ENCODE data around the gene ZBTB43. TPM values are rescaled to one million over a fixed set of nuclear protein-coding genes. Genes with fewer than 3 reads are reported as not detected.
"Not testable (repeated sequence)": the region's sequence is repeated elsewhere in the genome, so short reads cannot be mapped to it uniquely, and the experiment has no call there.

The ZBTB43 gene
- total RNA-seq, 3 donors from 2014 or later = 13.8 to 18.9 (median 18.2) TPM

DNA sequence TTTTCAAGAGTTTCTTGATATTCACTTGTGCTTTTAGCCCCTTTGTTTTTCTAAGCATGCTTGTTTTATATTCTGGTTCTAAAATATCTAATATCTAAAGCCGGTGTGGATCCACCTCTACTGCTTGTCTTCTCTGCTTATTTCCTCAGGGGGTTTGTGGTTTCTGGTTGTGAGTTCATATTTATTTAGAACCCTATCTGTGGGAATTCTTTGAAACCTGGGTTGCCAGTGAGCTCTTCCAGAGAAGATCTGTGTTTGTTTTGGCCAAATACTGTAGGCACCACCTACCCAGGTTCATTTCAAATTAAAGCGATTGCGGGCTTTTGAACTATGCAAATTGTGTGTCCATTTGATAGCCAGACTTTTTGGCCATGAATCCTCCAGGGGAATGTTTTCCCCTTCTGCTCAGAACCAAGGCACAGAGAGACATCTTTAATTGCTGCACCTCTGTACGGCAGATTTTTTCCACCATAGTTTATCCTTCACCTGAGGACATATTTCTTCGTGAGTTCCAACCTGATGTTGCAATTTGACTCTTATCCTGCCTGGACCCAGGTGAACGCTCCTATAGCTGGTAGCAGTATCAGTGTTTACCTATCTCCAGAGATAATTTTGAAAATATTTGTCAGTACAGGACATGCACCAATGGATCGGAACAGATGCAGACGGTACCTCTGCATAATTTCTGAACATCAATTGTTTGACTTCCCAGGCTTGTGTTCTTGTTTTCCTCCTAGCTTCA is 2.4 kb upstream of the ZBTB43 start:
- peaks cover 24% of the 10 kb centered on the region for H3K4me1 Mint-ChIP-seq (ENCODE audit: low read depth)
- no peak for DNase-seq

DNA sequence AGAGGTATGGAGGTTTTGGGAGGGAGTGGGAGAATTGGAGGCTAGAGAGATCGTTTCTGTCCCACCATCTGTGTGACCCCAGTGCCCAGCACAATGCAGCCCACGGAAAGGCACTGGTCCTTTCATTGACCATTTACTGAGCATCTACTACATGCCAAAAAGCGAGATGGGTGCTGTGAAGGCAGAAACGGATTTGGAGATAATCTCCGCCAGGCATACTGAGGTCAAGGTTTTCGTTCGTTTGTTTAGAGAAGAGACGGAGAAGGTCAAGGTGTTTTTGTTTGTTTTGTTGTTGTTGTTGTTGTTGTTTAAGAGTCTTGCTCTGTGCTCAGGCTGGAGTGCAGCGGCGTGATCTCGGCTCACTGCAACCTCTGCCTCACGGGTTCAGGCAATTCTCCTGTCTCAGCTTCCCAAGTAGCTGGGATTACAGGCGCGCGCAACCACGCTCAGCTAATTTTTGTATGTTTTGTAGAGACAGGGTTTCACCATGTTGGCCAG is 593 bp upstream of the ZBTB43 start:
- Mint-ChIP-seq H3K9me3 (no peaks in the 10 kb centered on the region), H3K27me3 (ENCODE audit: low read depth) (no peaks in the 10 kb centered on the region), H3K36me3 (ENCODE audit: insufficient read depth) (peaks cover 2% of the 10 kb centered on the region), H3K4me3 (peak overlapping the region; percentile 97), H3K4me1 (ENCODE audit: low read depth) (peaks cover 32% of the 10 kb centered on the region)
- no peak for DNase-seq
- no peak for ATAC-seq

More for the DNA sequence above, 2.4 kb upstream of the ZBTB43 start:
- no peak overlapping the region for H3K4me3 Mint-ChIP-seq
- ATAC-seq = no peak
- H3K9me3 Mint-ChIP-seq = no peaks in the 10 kb centered on the region
- peaks cover 2% of the 10 kb centered on the region for H3K36me3 Mint-ChIP-seq (ENCODE audit: insufficient read depth)
- H3K27me3 Mint-ChIP-seq (ENCODE audit: low read depth) = no peaks in the 10 kb centered on the region

DNA sequence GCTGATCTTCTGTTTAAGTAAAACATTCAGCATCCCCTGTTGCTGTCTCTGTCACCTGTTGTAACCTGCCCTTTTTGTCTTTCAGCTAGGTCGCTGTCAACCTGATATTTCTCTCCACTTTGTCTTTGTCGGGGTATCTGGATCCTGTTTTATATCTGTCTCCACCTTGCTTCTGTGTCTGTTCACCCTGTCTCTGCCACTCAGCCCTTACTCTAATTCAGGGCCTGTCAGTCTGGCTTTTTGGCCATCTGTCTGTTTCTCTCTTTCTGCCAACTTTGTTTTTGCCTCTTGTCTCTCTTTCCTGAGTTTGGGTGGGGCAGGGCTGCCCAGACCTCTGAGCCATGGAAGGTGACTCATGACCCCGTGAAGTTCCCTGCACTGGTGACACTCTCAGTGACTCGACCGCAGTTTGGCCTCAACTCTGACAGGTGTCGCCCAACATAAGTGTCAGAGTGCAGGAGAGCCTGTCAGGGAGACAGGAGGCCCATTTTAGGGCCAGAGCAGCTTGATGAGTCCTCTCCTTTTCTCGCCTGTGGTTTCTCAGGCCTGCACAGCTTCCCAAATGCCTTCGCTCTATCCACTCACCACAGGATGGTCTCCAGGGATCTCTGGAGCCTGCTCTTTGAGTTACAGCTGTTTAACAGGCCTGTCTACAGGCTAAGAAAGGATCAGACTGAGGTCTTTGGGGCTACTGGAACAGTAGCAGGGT is 868 bp downstream of the ZBTB43 start:
- peak; percentile 92 to 95 for ATAC-seq
- Mint-ChIP-seq H3K27me3 (ENCODE audit: low read depth) (no peaks in the 10 kb centered on the region), H3K4me1 (ENCODE audit: low read depth) (peaks cover 32% of the 10 kb centered on the region), H3K4me3 (peak overlapping the region; percentile 97), H3K9me3 (no peaks in the 10 kb centered on the region), H3K36me3 (ENCODE audit: insufficient read depth) (peaks cover 2% of the 10 kb centered on the region)
- peak; percentile 72 for DNase-seq

DNA sequence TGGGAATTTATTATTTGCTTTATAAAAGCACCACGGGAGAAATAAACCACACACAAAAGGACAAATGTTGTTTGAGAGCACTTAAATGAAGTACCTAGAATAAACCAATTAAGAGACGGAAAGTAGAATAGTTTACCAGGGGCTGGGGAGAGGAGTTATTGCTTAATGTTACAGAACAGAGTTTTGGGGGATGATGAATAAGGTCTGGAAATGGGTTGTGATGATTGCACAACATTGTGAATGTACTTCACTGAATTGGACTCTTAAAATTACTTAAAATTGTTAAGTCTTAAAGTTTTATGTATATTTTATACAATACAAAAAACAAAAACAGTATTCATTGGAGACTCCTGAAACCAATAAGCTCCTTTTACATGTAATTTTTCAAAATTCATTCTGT is 1.5 kb downstream of the ZBTB43 start:
- peak overlapping the region; percentile 97 for H3K4me3 Mint-ChIP-seq
- H3K9me3 Mint-ChIP-seq = no peaks in the 10 kb centered on the region
- DNase-seq (no peak), ATAC-seq (no peak)
- peaks cover 4% of the 10 kb centered on the region for H3K36me3 Mint-ChIP-seq (ENCODE audit: insufficient read depth)
- H3K4me1 Mint-ChIP-seq (ENCODE audit: low read depth) = peaks cover 32% of the 10 kb centered on the region
- no peaks in the 10 kb centered on the region for H3K27me3 Mint-ChIP-seq (ENCODE audit: low read depth)

DNA sequence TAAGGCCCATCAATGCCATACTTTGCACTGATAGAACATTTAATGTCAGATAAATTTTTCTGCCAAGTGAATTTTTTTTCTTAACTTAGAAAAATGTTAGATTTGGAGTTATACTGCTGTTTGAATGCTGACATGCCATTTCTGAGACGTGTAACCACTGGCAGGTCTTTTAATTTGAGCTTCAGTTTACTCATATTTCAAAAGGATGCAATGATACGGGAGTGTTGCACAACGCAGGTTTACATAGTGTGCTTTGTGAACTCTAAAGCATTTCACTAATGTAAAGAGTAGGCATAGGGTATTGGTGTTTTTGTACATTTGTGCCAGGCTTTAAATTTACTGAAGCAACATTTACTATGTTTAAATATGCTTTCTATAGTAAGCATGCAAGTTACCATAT is 4.2 kb downstream of the ZBTB43 start:
- H3K4me1 Mint-ChIP-seq (ENCODE audit: low read depth) = peaks cover 38% of the 10 kb centered on the region
- H3K4me3 Mint-ChIP-seq = no peak overlapping the region
- ATAC-seq = no peak
- no peaks in the 10 kb centered on the region for H3K27me3 Mint-ChIP-seq (ENCODE audit: low read depth)
- DNase-seq = no peak
- H3K9me3 Mint-ChIP-seq = no peaks in the 10 kb centered on the region
- H3K36me3 Mint-ChIP-seq (ENCODE audit: insufficient read depth) = peaks cover 25% of the 10 kb centered on the region

DNA sequence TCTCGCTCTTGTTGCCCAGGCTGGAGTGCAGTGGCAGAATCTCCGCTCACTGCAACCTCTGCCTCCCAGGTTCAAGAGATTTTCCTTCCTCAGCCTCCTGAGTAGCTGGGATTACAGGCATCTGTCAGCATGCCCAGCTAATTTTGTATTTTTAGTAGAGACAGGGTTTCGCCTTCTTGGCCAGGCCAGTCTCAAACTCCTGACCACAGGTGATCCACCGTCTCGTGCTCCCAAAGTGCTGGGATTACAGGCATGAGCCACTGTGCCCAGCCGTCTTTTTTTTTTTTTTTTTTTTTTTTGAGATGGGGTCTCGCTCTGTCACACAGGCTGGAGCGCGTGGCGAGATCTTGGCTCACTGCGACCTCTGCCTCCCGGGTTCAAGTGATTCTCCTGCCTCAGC is 5.4 kb downstream of the ZBTB43 start:
- Mint-ChIP-seq H3K36me3 (ENCODE audit: insufficient read depth) (peaks cover 31% of the 10 kb centered on the region), H3K4me1 (ENCODE audit: low read depth) (peaks cover 33% of the 10 kb centered on the region)
- not testable (repeated sequence) for H3K4me3 Mint-ChIP-seq; DNase-seq; H3K27me3 Mint-ChIP-seq (ENCODE audit: low read depth); ATAC-seq; H3K9me3 Mint-ChIP-seq

DNA sequence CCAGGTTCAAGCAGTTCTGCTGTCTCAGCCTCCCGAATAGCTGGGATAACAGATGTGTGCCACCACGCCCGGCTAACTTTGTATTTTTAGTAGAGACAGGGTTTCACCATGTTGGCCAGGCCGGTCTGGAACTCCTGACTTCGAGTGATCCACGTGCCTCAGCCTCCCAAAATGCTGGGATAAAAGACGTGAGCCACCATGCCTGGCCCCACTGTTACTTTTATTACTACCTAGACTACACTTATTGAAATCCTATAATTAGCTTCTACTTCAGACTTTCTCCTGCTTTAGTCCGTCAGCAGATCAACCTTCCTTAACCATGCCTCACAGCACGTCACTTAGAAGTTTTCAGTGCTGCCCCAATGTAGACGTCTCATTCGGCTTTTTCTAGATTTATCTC is 8.2 kb downstream of the ZBTB43 start:
- Mint-ChIP-seq H3K9me3 (peaks cover 16% of the 10 kb centered on the region), H3K27me3 (ENCODE audit: low read depth) (no peaks in the 10 kb centered on the region), H3K4me3 (no peak overlapping the region), H3K36me3 (ENCODE audit: insufficient read depth) (peaks cover 47% of the 10 kb centered on the region), H3K4me1 (ENCODE audit: low read depth) (peaks cover 23% of the 10 kb centered on the region)
- ATAC-seq = no peak
- no peak for DNase-seq

DNA sequence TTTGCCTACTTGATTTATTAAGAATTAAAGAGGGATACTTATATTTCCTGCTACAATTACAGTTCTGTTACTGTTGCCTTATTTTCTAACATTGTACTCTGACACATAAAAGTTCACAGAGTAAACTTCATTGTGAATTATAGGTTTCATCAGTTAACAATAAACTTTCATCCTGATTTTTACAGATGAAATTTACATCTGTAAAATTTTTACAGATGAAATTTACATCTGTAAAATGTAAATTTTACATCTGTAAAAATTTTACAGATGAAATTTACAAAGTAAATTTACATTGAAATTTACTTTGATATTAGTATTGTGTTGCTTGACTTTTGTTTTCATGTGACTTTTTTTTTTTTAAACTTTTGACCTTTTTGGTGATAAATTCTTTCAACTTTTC is 9.3 kb downstream of the ZBTB43 start:
- Mint-ChIP-seq H3K27me3 (ENCODE audit: low read depth) (no peaks in the 10 kb centered on the region), H3K4me1 (ENCODE audit: low read depth) (peaks cover 22% of the 10 kb centered on the region), H3K4me3 (no peak overlapping the region), H3K36me3 (ENCODE audit: insufficient read depth) (peaks cover 56% of the 10 kb centered on the region), H3K9me3 (peaks cover 20% of the 10 kb centered on the region)
- ATAC-seq (no peak), DNase-seq (no peak)

DNA sequence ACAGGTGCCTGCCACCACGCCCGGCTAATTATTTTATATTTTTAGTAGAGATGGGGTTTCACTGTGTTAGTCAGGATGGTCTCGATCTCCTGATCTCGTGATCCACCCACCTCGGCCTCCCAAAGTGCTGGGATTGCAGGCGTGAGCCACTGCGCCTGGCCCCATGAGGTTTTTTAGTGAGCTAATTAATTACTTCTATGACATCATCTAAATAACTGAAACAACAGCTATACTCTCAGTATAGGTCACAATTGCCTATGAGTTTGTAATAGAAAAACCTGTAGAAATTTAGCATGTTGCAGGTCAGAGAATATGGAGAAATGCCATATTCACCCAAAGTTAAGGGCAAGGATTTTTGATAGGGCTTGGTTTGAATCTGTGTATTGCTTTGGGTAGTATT is 12.8 kb downstream of the ZBTB43 start:
- H3K4me1 Mint-ChIP-seq (ENCODE audit: low read depth) = peaks cover 28% of the 10 kb centered on the region
- not testable (repeated sequence) for DNase-seq; ATAC-seq; H3K27me3 Mint-ChIP-seq (ENCODE audit: low read depth); H3K4me3 Mint-ChIP-seq
- peaks cover 26% of the 10 kb centered on the region for H3K9me3 Mint-ChIP-seq
- H3K36me3 Mint-ChIP-seq (ENCODE audit: insufficient read depth) = peaks cover 60% of the 10 kb centered on the region

DNA sequence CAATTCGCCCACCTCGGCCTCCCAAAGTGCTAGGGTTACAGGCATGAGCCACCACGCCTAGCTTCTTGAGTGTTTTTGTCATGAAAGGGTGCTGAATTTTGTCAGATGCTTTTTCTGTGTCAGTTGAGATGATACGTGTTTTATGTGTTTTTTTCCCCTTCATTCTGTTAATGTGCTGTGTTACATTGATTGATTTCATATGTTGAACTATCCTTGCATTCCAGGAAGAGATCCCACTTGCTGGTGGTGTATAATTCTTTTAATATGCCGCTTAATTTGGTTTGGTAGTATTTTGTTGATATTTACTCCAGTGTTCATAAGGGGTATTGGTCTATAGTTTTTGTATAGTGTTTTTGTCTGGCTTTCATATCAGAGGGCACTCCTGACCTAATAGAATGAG is 13.6 kb downstream of the ZBTB43 start:
- Mint-ChIP-seq H3K36me3 (ENCODE audit: insufficient read depth) (peaks cover 59% of the 10 kb centered on the region), H3K27me3 (ENCODE audit: low read depth) (no peaks in the 10 kb centered on the region), H3K4me3 (no peak overlapping the region), H3K4me1 (ENCODE audit: low read depth) (peaks cover 32% of the 10 kb centered on the region), H3K9me3 (peaks cover 26% of the 10 kb centered on the region)
- no peak for DNase-seq
- ATAC-seq = no peak

DNA sequence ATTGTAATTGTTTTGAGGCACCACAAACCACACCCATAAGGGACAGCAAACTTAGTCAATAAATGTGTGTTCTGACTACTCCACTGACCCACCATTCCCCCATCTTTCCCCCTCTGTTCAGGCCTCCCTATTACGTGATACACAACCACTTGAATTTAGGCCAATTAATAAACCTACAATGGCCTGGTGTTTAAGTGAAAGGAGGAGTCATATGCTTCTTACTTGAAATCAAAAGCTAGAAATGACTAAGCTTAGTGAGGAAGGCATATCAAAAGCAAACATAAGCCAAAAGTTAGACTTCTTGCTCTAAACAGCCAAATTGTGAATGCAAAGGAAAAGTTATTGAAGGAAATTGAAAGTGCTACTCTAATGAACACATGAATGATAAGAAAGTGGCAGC is 14.6 kb downstream of the ZBTB43 start:
- Mint-ChIP-seq H3K4me3 (no peak overlapping the region), H3K4me1 (ENCODE audit: low read depth) (peaks cover 32% of the 10 kb centered on the region), H3K9me3 (peaks cover 26% of the 10 kb centered on the region), H3K27me3 (ENCODE audit: low read depth) (no peaks in the 10 kb centered on the region), H3K36me3 (ENCODE audit: insufficient read depth) (peaks cover 55% of the 10 kb centered on the region)
- ATAC-seq = peak; percentile 73 to 78
- no peak for DNase-seq

DNA sequence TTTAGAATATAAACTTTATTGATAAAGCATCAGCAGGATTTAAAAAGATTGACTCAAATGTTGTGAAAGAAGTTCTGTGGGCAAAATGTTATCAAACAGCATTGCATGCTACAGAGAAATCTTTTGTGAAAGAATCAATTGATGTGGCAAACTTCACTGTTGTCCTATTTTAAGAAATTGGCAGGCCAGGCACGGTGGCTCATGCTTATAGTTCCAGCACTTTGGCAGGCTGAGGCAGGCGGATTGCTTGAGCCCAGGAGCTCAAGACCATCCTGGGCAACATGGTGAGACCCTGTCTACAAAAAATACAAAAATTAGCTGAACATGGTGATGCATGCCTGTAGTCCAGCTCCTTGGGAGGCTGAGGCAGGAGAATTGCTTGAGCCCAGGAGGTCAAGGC is 17.4 kb downstream of the ZBTB43 start:
- DNase-seq (no peak), ATAC-seq (no peak)
- H3K4me1 Mint-ChIP-seq (ENCODE audit: low read depth) = peaks cover 32% of the 10 kb centered on the region
- H3K36me3 Mint-ChIP-seq (ENCODE audit: insufficient read depth) = peaks cover 41% of the 10 kb centered on the region
- H3K4me3 Mint-ChIP-seq = no peak overlapping the region
- no peaks in the 10 kb centered on the region for H3K27me3 Mint-ChIP-seq (ENCODE audit: low read depth)
- peaks cover 10% of the 10 kb centered on the region for H3K9me3 Mint-ChIP-seq

DNA sequence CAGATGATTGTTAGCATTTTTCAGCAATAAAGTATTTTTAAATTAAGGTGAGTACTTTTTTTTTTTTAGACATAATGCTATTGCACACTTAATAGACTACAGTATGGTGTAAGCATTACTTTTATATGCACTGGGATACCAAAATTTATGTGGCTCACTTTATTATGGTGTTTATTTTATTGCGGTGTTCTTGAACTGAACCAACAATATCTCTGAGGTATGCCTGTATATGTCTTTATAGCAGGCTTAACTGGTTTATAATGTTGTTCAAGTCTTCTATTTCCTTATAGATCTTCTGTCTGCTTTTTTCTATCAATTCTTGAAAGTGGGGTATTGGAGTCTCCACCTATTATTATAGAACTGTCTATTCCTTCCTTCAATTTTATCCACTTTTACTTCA is 18.0 kb downstream of the ZBTB43 start:
- no peak for DNase-seq
- Mint-ChIP-seq H3K36me3 (ENCODE audit: insufficient read depth) (peaks cover 41% of the 10 kb centered on the region), H3K4me3 (no peak overlapping the region), H3K9me3 (peaks cover 10% of the 10 kb centered on the region), H3K4me1 (ENCODE audit: low read depth) (peaks cover 32% of the 10 kb centered on the region), H3K27me3 (ENCODE audit: low read depth) (no peaks in the 10 kb centered on the region)
- ATAC-seq = no peak

DNA sequence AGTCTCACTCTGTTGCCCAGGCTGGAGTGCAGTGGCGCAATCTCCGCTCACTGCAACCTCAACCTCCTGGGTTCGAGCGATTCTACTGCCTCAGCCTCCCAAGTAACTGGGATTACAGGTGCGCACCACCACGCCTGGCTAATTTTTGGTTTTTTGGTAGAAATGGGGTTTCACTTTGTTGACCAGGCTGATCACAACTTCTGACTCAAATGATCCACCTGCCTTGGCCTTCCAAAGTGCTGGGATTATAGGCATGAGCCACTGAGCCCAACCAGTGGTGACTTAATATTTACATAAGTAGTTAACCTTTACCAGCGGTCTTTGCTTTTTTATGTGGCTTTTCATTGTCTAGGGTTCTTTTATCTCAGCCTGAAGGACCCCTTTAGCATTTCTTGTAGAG is 19.2 kb downstream of the ZBTB43 start:
- H3K36me3 Mint-ChIP-seq (ENCODE audit: insufficient read depth) = peaks cover 31% of the 10 kb centered on the region
- not testable (repeated sequence) for H3K27me3 Mint-ChIP-seq (ENCODE audit: low read depth); ATAC-seq; DNase-seq; H3K4me3 Mint-ChIP-seq; H3K9me3 Mint-ChIP-seq
- peaks cover 31% of the 10 kb centered on the region for H3K4me1 Mint-ChIP-seq (ENCODE audit: low read depth)

DNA sequence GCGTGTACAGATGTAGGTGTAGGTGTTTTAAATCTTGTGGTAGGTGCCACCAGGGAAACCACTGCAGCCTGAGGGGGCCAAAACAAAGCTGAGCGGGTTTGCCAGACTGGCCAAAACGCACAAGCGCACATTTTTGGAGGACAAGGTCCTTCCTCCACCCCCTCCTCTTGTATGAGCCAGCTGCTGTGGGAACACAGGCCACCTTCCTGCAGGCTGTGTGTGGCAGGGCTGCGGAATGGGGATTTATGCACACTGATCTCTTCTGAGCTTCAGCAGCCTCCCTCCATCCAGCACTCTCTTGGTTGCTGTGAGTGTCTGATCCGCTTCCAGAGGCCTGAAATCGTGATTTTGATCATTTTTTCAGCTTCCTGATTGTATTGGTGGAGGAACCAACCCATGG is 22.4 kb downstream of the ZBTB43 start:
- no peaks in the 10 kb centered on the region for H3K9me3 Mint-ChIP-seq
- no peak for DNase-seq
- H3K4me3 Mint-ChIP-seq = no peak overlapping the region
- no peak for ATAC-seq
- no peaks in the 10 kb centered on the region for H3K27me3 Mint-ChIP-seq (ENCODE audit: low read depth)
- H3K36me3 Mint-ChIP-seq (ENCODE audit: insufficient read depth) = peaks cover 25% of the 10 kb centered on the region
- H3K4me1 Mint-ChIP-seq (ENCODE audit: low read depth) = peaks cover 19% of the 10 kb centered on the region
